ENCODE data around the gene U2SURP.
"Not testable (repeated sequence)": the region's sequence is repeated elsewhere in the genome, so short reads cannot be mapped to it uniquely, and the experiment has no call there.

The U2SURP gene

DNA sequence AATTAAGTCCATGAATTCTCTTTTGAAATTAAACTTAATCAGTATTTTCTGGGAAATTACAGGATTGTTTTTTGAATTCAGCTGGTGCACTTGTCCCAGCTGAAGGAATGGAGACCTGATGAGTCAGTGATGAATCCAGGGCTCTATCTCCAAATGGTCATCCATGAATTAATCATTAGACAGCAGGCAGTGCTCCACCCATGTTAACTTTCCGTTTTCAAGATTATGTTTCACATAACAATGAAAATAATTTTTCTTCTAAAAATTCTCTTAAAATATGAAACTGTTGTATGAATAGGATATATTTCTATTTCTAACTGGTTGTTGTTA lies 24.0 kb upstream of the U2SURP start:
- DNase-seq, result no peak

DNA sequence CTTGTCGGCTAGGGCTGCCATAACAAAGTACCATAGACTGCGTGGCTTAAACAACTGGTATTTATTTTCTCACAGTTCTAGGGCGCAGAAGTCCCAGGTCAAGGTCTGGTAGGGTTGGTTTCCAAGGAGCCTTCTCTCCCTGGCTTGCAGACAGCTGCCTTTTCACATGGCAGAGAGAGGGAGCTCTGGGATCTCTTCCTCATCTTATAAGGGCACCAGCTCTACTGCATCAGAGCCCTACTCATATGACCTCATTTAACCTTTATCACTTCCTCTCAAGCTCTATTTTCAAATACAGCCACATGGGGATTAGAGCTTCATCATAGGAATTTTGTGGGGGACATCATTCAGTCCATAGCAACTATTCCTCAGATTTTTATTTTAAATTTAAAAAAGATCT lies 20.3 kb upstream of the U2SURP start:
- no peak for DNase-seq

DNA sequence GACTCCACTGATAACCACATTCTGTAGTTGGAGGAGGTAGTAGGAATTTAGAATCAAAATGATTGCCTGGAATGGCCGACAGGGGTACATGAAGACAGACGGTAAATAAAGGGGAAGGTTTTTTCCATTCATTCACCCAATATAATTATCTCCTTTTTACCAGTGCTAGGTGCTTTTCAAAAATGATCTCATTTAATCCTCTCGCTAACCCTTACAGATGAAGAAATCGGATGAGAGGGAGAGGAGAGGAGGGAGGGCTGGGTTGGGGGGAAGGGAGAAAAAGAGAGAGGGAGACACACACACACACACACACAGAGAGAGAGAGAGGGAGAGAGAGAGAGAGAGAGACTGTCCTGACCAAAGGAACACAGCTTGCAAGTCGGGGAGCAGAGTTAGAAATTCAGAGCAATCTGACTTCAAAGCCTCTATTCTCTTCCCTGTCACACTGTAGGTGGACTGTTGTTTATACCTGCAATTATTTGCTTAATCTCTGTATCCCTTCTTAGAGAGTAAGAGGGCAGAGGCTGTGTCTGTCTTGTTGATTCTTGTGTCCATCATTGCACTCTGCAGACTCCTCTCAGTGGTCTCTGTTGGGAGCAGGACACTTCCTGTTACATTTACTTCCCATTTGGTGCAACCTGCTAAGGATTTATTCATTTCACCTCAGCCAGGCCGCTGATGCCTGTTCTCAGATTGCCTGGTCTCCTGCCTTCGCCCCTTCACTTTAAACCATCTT lies 19.2 kb upstream of the U2SURP start:
- DNase-seq, result no peak

DNA sequence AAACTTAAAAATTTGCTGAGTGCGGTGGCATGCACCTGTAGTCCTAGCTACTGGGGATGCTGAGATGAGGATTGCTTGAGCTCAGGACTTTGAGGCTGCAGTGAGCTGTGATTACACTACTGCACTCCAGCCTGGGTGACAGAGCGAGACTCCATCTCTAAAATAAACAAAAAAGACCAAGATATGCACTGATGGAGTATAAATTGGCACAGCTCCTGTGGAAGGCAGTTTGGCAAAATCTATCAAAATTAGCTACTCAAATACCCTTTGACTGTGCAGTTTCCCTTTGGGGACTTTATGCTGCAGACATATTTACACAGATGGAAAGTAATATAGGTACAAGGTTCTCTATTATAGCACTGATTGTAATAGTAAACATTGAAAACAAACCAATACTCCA lies 18.1 kb upstream of the U2SURP start:
- no peak for DNase-seq

DNA sequence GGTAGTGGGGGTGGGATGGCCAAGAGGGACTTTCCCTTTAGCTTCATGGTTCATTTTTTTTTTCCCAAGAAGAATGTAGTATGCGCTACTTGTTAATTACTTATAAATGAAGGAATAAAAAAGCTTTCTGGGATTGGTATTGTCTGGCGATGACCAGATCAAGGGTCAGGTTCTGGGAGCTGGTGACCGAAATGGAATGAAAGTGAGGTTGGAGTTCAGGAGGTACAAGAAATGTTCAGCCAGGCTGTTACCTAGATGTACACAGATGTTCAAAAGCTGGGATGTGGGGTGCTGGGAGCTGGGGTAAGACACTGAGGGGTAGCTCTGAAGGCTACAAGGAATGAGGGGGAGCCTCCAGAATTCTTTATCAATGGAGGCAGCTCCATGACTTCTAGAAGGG lies 17.1 kb upstream of the U2SURP start:
- DNase-seq, result no peak

DNA sequence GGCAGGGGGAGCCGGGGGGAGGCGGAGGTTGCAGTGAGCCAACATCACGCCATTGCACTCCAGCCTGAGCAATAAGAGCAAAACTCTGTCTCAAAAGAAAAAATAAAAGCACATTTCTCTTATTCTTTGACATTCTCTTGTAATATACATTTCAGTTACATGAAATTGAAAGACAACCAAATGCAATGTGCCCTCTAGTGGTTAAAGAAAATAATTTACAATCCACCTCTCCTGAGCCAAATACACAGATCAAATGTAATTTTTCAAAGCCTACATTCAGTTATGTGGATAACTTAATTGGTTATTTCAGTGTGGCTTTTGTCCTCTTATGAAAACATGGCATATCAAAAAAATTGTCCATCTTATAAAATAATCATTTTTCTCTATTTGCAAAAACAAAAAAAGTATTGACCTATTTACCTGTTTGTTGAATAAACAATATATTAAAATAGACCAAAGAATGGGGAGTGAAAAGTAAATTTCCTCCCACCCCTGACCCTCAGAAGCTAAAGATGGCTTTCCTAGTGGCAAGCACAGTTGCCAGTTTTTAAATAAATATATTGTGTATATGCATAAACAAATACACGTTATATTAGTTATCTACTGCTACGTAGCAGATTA lies 14.2 kb upstream of the U2SURP start:
- no peak for DNase-seq

DNA sequence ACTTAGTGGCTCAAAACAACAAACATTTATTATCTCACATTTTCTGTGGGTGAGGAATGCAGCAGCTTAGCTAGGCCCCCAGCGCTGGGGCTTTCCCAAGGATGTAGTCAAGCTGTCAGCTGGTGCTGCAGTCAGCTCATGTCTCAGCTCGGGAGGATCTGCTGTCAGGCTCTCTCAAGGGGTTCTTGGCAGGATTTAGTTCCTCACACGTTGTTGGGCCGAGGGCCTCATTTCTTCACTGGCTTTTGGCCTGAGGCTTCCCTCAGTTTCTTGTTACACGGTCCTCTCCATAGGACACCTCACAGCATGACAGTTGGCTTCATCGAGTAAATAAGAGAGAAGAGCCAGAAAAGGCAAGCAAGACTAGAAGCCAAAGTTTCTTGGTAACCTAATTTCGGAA lies 13.7 kb upstream of the U2SURP start:
- no peak for DNase-seq

DNA sequence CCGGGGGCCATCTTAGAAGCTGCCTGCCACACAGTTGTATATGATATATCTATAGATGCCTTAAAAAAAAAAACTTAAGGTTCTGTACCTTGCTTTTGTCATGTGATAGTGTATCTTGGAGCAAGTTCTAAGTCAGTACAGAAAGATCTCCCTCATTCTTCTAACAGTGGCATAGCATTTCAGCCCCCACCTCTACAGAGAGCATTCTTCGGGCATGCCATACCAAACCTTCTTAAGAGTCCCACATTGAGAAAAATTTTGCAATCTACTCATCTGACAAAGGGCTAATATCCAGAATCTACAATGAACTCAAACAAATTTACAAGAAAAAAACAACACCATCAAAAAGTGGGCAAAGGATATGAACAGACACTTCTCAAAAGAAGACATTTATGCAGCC lies 13.1 kb upstream of the U2SURP start:
- not testable (repeated sequence) for DNase-seq

DNA sequence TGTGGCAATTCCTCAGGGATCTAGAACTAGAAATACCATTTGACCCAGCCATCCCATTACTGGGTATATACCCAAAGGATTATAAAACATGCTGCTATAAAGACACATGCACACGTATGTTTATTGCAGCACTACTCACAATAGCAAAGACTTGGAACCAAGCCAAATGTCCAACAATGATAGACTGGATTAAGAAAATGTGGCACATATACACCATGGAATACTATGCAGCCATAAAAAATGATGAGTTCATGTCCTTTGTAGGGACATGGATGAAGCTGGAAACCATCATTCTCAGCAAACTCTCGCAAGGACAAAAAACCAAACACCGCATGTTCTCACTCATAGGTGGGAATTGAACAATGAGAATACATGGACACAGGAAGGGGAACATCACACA lies 12.5 kb upstream of the U2SURP start:
- not testable (repeated sequence) for DNase-seq

DNA sequence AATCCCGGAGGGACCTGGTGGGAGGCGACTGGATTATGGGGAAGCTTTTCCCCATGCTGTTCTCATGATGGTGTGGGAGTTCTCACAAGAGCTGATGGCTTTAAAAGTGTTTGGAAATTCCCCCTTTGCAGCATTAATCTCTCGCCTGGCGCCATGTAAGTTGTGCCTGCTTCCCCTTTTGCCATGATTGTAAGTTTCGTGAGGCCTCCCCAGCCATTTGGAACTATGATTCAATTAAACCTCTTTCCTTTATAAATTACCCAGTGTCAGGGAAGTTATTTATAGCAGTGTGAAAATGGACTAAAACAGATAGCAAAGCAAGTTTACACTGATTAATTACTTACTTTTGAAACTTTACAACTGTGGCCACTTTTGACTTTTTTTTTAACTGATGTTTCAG lies 10.6 kb upstream of the U2SURP start:
- DNase-seq, result no peak

DNA sequence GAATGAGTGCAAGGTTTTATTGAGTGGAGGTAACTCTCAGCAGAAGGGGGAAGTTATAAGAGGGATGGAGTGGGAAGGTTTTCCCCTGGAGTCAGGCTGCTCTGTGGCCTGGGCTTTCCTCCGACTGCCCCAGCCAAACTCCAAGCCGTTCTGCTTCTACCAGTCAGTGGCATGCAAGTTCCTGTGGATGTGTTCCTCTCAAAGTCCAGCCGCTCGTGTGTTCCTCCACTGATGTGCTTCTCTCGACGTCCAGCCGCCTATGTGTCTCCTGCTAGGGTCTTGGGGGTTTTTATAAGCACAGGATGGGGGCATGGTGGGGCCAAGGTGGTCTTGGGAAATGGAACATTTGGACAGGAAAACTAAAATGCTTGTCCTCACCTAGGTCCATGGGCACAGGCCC lies 9.0 kb upstream of the U2SURP start:
- DNase-seq, result no peak

DNA sequence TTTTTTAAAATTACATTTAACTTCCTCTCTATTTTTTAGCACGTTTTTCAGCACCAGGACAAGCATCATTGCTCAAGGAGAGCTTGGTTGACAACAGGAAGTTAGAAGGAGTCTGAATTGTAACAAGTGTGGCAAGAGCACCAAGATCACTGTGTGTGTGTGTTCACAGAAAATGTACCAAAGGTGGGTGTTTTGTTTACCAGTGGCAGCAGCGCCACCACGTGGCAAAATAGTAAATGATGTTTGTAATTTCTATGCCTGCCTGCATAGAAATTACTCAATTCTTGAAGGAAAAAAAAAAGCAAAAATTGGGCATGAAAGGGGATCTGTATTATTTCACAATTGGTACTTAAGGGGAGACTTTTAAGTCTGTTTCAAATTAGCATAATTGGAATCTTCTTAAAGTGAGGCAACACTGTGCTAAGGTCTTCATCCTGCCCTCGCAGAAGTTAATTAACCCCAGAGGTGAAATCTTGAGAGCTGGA lies 7.4 kb upstream of the U2SURP start:
- no peak for DNase-seq

DNA sequence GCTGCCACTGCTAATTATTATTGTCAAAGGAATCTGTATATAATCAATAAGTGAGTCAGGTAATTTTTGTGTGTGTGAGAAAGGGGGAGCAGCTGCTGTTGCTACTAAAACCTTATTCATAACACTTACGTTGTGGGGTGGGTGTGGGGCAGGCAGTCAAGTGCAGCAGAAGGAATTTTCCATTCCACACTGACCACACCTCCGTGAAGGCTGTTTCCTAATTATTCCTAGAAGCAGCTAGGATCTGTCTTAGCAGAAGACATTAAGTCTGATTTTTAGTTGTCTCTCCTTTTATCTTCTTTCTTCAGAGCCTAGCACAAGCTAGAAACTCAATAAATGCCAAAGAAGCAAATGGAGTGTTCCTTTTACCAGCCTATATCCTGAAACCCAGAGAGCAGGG lies 4.0 kb upstream of the U2SURP start:
- no peak for DNase-seq

DNA sequence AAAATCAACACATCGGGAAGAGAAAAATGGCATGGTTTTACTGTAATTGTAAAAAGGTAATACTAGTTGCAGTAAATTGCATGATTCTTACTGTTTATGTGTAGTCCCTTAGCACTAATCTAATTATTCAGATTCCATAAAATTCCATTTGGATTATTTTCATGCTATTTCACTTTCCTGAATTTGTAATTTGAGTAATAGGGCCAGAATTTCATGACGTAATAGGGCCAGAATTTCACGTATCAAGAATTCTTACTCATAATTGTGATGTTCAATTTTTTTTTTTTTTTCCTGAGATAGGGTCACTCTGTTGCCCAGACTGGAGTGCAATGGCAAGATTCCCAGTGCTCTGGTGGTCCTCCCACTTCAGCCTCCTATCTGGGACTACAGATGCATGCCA lies 2.9 kb upstream of the U2SURP start:
- DNase-seq, result no peak

DNA sequence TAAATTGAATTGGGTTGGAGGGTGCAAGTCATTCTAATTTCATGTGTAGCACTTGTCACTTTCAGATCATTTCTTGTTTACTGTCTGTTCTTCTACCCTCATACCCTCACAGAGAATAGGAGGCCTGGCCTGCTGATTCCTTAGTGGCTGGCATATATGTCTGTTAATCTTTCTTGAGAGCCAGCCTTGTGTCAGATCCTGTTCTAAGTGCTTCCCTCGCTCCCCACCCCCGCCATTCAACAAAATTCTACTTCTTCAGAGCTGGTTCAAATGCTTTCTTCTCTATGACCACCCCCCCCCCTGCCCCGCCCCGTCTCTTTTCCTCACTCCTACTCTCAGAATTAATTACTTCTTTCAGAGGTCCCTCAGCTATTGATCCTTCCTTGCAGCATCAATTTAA lies 1.5 kb upstream of the U2SURP start:
- DNase-seq, result no peak

DNA sequence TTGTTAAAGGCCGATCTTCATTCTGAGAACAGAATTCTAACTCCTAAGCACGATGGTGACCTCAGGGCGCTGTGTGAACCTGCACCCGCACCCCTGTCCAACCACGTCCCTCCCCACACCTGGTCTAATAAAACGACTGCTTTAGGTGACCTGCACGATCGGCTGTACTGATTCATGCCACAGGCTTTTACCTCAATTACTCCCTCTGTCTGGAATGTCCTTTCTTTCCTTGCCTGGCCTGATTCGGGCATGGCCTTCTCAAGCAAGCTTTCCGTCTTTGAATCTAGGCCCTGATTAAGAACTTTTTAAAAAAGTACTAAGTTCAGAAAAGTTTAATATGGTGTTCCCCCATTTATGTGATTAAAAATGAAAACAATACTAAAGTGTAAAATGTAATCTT lies 842 bp upstream of the U2SURP start:
- no peak for DNase-seq

DNA sequence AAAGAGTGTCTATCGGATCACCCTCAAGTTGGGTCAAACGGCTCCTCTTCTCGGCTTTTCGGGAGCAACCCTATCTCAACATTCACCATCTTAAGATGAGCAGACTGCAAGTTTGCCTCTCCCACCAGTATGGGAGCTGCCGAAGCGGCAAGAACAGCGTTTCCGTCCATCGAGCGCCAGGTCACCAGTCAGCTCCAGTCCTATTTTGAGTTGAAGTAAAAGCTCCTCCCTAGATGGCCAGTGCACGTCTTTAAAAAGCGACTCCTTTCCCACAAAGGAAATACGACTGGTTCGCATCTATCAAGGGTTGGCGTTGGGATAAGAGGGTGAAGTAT lies 369 bp upstream of the U2SURP start:
- DNase-seq, result no peak

DNA sequence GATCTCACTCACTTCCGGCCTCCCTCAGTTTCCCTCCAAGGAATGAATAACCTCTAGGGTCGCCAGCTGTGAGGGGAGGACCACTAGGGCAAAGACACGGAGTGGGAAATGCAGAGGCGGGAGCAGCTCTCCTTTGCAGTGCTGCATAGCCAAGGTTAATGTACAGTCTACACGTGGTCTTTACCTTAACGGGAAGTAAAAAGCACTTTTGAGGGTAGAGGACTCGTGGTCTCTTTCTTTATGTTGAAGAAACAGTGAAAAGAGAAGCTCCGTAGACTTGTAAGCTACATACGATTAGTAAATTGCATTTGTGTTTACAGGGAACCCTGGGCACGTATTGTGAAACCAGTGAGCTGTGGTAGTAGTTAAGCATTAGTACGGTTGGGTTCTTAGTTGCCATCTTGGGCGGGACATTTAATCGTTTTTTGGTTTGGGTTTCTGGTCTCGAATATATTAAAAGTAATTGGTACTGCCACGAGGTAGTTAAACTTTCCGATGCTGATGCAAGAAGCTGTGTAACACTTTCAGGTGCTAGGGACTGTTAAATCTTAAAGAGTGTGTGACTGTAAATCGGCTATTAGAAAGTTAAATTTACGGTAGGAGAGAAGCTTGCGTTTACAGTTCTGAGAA lies 828 bp downstream of the U2SURP start:
- DNase-seq, result no peak

DNA sequence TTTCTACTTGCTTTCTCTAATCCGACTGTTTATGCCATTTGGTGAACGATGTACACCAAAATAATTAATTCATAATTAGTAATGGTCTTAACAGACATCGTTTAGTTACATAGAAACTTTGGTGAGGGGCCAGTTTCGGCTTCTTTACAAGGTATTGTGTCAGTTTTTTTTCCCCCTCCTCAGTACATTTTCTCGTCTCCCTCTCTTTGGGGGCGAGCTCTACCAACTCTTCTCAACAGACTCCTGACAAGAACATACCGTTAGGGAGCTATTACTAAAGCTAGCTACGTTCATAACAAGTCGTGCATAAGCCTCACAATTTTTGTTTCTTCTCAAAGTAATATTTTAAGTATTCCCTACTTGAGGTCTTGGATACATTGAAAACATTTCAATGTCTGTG lies 1.4 kb downstream of the U2SURP start:
- DNase-seq, result no peak

DNA sequence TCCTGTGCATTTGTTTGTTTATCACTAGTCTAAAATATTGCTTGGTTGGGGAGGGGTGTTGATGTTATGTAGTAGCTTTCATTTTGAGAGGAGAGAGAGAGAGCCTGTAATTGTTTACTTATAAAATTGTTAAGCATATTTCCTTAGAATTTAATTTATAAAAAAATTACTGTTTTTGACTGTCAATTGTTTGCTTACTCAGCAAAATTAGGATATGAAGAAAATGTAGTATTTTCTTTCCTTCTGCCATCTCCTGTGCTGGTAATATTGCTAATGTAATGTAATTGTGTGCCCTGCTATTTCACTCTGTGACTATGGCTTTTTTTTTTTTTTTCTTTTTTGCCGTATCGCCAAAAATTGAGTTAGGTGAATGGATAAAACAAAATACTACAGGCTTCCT lies 3.5 kb downstream of the U2SURP start:
- no peak for DNase-seq

DNA sequence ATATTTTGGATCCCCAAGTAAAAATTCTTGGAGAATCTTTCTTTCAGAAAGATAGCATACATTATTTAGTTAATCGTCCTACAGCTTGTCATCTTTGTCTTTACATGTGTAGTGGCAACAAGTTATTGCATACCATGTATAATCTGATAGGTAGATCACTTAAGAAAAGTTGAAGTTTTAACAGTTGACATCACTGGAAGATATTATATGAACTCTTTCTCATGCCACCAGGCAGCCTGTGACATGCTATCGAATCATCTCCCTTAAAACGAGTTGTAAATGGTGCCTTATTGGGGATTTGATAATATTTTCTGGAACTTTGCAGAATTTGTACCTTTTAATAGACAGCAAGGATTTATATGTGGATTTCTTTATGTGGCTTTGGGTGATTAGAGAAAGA lies 8.7 kb downstream of the U2SURP start:
- no peak for DNase-seq

DNA sequence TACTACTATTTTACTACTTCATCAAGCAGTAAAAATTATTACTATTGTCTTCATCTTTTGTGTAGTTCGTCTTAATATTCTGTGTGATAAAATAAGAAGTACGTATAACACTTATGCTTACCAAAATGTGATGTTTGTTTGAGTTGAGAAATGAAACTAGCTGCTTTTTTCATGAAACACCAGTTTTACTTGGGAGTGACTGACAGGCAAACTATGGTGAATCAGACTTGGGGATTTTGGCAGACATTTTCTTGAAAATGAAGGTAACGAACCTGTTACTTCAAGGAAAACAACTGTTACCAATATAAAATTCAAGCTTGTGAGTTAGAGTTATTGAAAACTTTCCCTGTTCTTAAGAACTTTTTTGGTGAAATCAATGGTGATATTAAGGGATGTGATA lies 10.3 kb downstream of the U2SURP start:
- no peak for DNase-seq

DNA sequence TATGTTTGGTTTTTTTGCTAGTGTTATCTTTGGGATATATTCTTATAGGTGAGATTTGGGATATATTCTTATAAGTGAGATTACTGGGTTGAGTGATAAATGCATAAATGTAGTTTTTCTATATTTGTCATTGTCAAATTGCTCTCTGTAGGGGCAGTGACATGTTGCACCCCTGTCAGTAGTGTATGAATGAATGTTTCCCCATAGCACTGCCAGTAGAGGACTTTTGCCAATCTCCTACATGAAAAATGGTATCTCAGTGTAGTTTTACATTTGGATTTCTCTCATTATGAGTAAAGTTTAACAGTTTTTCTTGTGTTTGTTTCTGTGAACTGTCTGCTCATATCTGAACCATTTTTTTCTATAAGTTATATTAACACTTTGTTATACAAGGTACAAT lies 13.6 kb downstream of the U2SURP start:
- no peak for DNase-seq

DNA sequence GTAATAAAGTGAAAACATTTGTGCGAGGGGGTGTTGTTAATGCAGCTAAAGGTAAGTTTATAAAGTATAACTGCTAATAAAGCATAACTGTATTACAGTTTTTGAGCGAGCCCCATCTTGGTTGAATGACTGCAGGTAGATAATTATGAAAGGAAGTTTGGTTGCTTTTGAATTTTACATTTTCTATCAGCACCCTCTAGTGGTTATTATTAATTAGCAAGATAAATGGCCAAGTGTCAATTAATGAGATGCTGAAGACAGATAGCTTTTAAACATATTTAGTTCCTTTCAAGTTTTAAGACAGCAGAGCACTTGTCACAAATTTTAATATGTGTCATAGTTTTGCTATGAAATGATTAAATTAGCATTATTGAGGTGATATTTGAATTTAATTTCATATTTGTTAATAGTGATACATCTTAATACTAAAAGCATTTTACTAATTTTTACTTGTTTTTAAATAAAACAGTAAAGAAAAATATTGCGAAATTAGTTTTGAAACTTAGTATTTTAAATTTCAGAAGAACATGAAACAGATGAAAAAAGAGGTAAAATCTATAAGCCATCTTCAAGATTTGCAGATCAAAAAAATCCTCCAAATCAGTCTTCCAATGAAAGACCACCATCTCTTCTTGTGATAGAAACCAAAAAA lies 15.1 kb downstream of the U2SURP start:
- DNase-seq, result no peak
